Neural progenitor cell (in vitro differentiated cells): ENCODE results near the gene MAGI1.
A peak's percentile ranks its signal among the peaks of the same experiment; 100 is the strongest.

Experiments
- EZH2phosphoT487 ChIP-seq: fragments of 200-600 bp; sonication (generic); IDR thresholded peaks from 2 replicates; pipeline ENCODE4 v1.6.1; 2017; ENCODE audit warnings: antibody characterized with exemption
- TF ChIP-seq, protein P1 (sequence below): fragments of 200-600 bp; sonication (generic); IDR thresholded peaks from 2 replicates; pipeline ENCODE4 v1.5.1; 2017; ENCODE audit warnings: antibody characterized with exemption, mild to moderate bottlenecking

DNA sequence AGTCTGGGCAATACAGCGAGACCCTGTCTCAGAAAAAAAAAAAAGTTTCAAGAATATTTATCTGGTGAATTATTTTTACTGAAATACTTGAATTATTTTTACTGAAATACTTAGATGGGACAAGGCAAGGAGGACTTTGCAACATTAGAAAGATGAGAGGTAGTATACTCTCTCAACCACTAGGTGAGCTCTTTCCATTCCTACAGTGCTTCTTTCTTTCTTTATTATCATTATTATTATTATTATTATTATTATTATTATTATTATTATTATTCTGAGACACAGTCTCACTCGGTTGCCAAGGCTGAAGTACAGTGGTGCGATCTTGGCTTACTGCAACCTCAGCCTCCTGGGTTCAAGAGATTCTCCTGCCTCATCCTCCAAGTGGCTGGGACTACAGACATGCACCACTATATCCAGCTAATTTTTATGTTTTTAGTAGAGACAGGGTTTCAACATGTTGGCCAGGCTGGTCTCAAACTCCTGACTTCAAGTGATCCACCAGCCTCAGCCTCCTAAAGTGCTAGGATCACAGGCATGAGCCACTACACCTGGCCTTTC is 468.8 kb downstream of the MAGI1 start:
- TF ChIP-seq, protein P1, sequence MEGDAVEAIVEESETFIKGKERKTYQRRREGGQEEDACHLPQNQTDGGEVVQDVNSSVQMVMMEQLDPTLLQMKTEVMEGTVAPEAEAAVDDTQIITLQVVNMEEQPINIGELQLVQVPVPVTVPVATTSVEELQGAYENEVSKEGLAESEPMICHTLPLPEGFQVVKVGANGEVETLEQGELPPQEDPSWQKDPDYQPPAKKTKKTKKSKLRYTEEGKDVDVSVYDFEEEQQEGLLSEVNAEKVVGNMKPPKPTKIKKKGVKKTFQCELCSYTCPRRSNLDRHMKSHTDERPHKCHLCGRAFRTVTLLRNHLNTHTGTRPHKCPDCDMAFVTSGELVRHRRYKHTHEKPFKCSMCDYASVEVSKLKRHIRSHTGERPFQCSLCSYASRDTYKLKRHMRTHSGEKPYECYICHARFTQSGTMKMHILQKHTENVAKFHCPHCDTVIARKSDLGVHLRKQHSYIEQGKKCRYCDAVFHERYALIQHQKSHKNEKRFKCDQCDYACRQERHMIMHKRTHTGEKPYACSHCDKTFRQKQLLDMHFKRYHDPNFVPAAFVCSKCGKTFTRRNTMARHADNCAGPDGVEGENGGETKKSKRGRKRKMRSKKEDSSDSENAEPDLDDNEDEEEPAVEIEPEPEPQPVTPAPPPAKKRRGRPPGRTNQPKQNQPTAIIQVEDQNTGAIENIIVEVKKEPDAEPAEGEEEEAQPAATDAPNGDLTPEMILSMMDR = peak; percentile 33
- no peak for TF ChIP-seq EZH2phosphoT487
